ENCODE results near the gene BRINP3.

DNA sequence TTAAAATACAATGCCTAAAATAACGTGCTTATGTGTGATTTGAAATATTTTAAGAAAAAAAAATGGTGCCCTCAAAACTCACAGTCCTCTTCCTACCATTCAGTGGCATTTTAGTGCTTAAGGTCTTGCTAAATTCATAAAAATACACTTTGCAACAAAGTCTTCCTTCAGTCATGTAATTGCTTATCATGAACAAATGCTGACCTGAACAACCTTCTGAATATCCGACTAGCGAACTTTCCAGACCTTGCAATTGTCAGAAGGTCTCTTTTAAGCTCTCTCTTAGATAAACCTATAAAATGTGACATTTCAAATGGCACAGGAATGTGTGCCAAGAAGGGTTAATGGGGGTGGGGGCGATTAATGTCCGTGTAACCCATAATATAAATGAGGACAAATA is 858 bp downstream of the BRINP3 start:
- TF ChIP-seq EZH2 (IDR thresholded peaks at IDR 0.05; ENCODE audit: insufficient read depth, low read length): no peak
- TF ChIP-seq, protein P1, sequence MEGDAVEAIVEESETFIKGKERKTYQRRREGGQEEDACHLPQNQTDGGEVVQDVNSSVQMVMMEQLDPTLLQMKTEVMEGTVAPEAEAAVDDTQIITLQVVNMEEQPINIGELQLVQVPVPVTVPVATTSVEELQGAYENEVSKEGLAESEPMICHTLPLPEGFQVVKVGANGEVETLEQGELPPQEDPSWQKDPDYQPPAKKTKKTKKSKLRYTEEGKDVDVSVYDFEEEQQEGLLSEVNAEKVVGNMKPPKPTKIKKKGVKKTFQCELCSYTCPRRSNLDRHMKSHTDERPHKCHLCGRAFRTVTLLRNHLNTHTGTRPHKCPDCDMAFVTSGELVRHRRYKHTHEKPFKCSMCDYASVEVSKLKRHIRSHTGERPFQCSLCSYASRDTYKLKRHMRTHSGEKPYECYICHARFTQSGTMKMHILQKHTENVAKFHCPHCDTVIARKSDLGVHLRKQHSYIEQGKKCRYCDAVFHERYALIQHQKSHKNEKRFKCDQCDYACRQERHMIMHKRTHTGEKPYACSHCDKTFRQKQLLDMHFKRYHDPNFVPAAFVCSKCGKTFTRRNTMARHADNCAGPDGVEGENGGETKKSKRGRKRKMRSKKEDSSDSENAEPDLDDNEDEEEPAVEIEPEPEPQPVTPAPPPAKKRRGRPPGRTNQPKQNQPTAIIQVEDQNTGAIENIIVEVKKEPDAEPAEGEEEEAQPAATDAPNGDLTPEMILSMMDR (IDR thresholded peaks at IDR 0.05; ENCODE audit: insufficient read depth, low read depth, low read length): no peak

Data from astrocyte (in vitro differentiated cells and primary cell).